A673 (cell line): ENCODE results near the gene PDCD1. TPM values are rescaled to one million over a fixed set of nuclear protein-coding genes. Genes with fewer than 3 reads are reported as not detected.

Source experiments
- BruUV-seq: library from RNA; stranded (reverse); fragments of 400-500 nt; replicated peaks from 2 replicates; lab custom pipeline; 2021; lab: Mats Ljungman, UMichigan
- CTCF ChIA-PET: fragments of 300-600 bp; sonication (Branson Sonifier 250); formaldehyde crosslinking; loops from one replicate; lab custom pipeline; 2022; ENCODE audit warnings: antibody characterized with exemption; lab: Charles Lee
- POLR2A ChIA-PET: fragments of 300-600 bp; sonication (Branson Sonifier 250); formaldehyde crosslinking; loops from one replicate; lab custom pipeline; 2022; ENCODE audit warnings: antibody characterized with exemption; ENCODE audit not compliant: low non-redundant PET; lab: Charles Lee
- DNase-seq: peaks from one replicate; pipeline ENCODE4 v3.0.0-alpha.2; 2015; ENCODE audit warnings: low spot score
- H3K27ac ChIP-seq: fragments of 200-600 bp; sonication (generic); 2 replicates; pipeline ENCODE4 v1.5.1; 2016; ENCODE audit warnings: mixed run types, low read depth, mild to moderate bottlenecking, mixed read lengths, antibody characterized with exemption, low read length; ENCODE audit not compliant: poor library complexity, severe bottlenecking
- H3K27me3 ChIP-seq: fragments of 200-600 bp; sonication (generic); replicated peaks from 2 replicates; pipeline ENCODE4 v1.6.1; 2017; ENCODE audit warnings: mixed run types, low read depth, mild to moderate bottlenecking, mixed read lengths, antibody characterized with exemption, low read length; ENCODE audit not compliant: insufficient read depth, poor library complexity
- H3K36me3 ChIP-seq: fragments of 200-600 bp; sonication (generic); 2 replicates; pipeline ENCODE4 v1.6.1; 2016; ENCODE audit warnings: mixed run types, mild to moderate bottlenecking, mixed read lengths, antibody characterized with exemption, low read length; ENCODE audit not compliant: insufficient read depth, poor library complexity, severe bottlenecking
- H3K4me1 ChIP-seq: fragments of 200-600 bp; sonication (generic); 2 replicates; pipeline ENCODE4 v1.6.1; 2017; ENCODE audit warnings: mixed run types, mild to moderate bottlenecking, mixed read lengths, antibody characterized with exemption, low read length; ENCODE audit not compliant: insufficient read depth, poor library complexity, severe bottlenecking
- H3K4me3 ChIP-seq: fragments of 200-600 bp; sonication (generic); 2 replicates; pipeline ENCODE4 v1.5.1; 2016; ENCODE audit warnings: low read depth, mixed run types, mild to moderate bottlenecking, mixed read lengths, low read length; ENCODE audit not compliant: poor library complexity, severe bottlenecking
- H3K9me3 ChIP-seq: fragments of 200-600 bp; sonication (generic); 2 replicates; pipeline ENCODE4 v1.6.1; 2016; ENCODE audit warnings: mixed run types, low read depth, mild to moderate bottlenecking, mixed read lengths, antibody characterized with exemption, low read length; ENCODE audit not compliant: poor library complexity, severe bottlenecking
- CTCF ChIP-seq: fragments of 300-800, 200-600 bp; sonication (generic); conservative IDR thresholded peaks from 2 replicates; pipeline ENCODE4 v1.5.1; 2017; ENCODE audit warnings: low read depth, mild to moderate bottlenecking, antibody characterized with exemption, low read length, moderate library complexity, mixed read lengths
- EZH2 ChIP-seq: fragments of 200-600 bp; sonication (generic); IDR thresholded peaks from 2 replicates; pipeline ENCODE4 v1.6.1; 2017; ENCODE audit warnings: borderline replicate concordance, low read depth, mild to moderate bottlenecking, mixed read lengths, antibody characterized with exemption, low read length; ENCODE audit not compliant: poor library complexity, severe bottlenecking
- intact Hi-C: fragments of 100-400 bp; cut with micrococcal nuclease; formaldehyde crosslinking; loops from one replicate; pipeline ENCODE4 v1.10.0; 2022; ENCODE audit not compliant: unreplicated experiment
- total RNA-seq: library from RNA; stranded (reverse); gene quantifications from 2 replicates; pipeline ENCODE4 v1.2.3, GENCODE V29; 2021

PDCD1 gene
- total RNA-seq, 1 experiment from 2014 or later = 0.34 TPM

- TF ChIP-seq EZH2 (no peak), CTCF (no peak)
- H3K27ac ChIP-seq = peak overlapping the region; percentile 37
- H3K9me3 ChIP-seq = no peaks in the 10 kb centered on the region
- BruUV-seq = no TSS peak
- CTCF ChIA-PET = no interaction called here
- intact Hi-C loops = no loop called here
- no peak for DNase-seq
- peaks cover 32% of the 10 kb centered on the region for H3K4me1 ChIP-seq
- H3K4me3 ChIP-seq = no peak overlapping the region
- POLR2A ChIA-PET = no interaction called here
- no peaks in the 10 kb centered on the region for H3K27me3 ChIP-seq
- H3K36me3 ChIP-seq = no peaks in the 10 kb centered on the region
Observed at GRCh38 chr2:241855888-241856422, 2.7 kb downstream of the PDCD1 start.

- DNase-seq = no peak
- H3K36me3 ChIP-seq = no peaks in the 10 kb centered on the region
- H3K4me3 ChIP-seq = no peak overlapping the region
- peak overlapping the region; percentile 67 for H3K27ac ChIP-seq
- POLR2A ChIA-PET = no interaction called here
- TF ChIP-seq CTCF = no peak
- H3K4me1 ChIP-seq = peaks cover 27% of the 10 kb centered on the region
- no peaks in the 10 kb centered on the region for H3K9me3 ChIP-seq
- H3K27me3 ChIP-seq = no peaks in the 10 kb centered on the region
- BruUV-seq = no TSS peak
- CTCF ChIA-PET = no interaction called here
- intact Hi-C loops = no loop called here
Observed at GRCh38 chr2:241855245-241855887, 3.3 kb downstream of the PDCD1 start.

- TF ChIP-seq CTCF (no peak), EZH2 (no peak)
- intact Hi-C loops = no loop called here
- no TSS peak for BruUV-seq
- DNase-seq = no peak
- ChIA-PET POLR2A (no interaction called here), CTCF (no interaction called here)
- H3K27me3 ChIP-seq = no peaks in the 10 kb centered on the region
- H3K4me3 ChIP-seq = no peak overlapping the region
- peaks cover 19% of the 10 kb centered on the region for H3K4me1 ChIP-seq
- H3K9me3 ChIP-seq = no peaks in the 10 kb centered on the region
- no peaks in the 10 kb centered on the region for H3K36me3 ChIP-seq
- peak overlapping the region; percentile 67 for H3K27ac ChIP-seq
Observed at GRCh38 chr2:241854342-241855244, 4.1 kb downstream of the PDCD1 start.
